K562 (cell line): ENCODE data around the gene PAX8. TPM values are rescaled to one million over a fixed set of nuclear protein-coding genes. Genes with fewer than 3 reads are reported as not detected.

Experiments
- ATAC-seq: fragments of 200-7000 bp; cut with Tn5 transposase; 3 replicates; pipeline ENCODE4 v1.9.1; 2020; ENCODE audit warnings: moderate library complexity
- BruUV-seq: library from RNA; stranded (reverse); fragments of 400-500 nt; replicated peaks from 2 replicates; lab custom pipeline; 2021; lab: Mats Ljungman, UMichigan
- CTCF ChIA-PET: fragments of 300-600 bp; formaldehyde crosslinking; extraction: SDS; loops from one replicate; lab custom pipeline; 2021; ENCODE audit warnings: low intra/inter-chr PET ratio; lab: Yijun Ruan, JAX
- POLR2A ChIA-PET: fragments of 300-600, 350-650 bp; sonication (Branson Sonifier 250); formaldehyde crosslinking; extraction: SDS; loops from one replicate; lab custom pipeline; 2021; ENCODE audit warnings: antibody characterized with exemption, inconsistent platforms; lab: Yijun Ruan, JAX
- DNase-seq, 4 experiments: peaks; one replicate each; pipeline versions ENCODE4 v3.0.0 to v3.0.0-alpha.2; 2011 to 2018; ENCODE audit warnings: low spot score in 3 of 4, mixed read lengths in 3 of 4; ENCODE audit errors: extremely low read depth in 1 of 4
- FAIRE-seq: peaks from 2 replicates; lab custom pipeline; 2011; peaks lifted over from hg19 to GRCh38; lab: Jason Lieb, UNC
- H2AFZ ChIP-seq: 2 replicates; pipeline ENCODE4 v1.6.0; 2011; ENCODE audit warnings: low read depth, low read length, control low read depth, inconsistent platforms
- H3K27ac ChIP-seq: fragments of 200-600 bp; 3 replicates; pipeline ENCODE4 v1.8.0; 2011; ENCODE audit warnings: low read depth, mild to moderate bottlenecking, control low read depth, inconsistent platforms, low read length, moderate library complexity, mixed read lengths; ENCODE audit errors: extremely low read depth
- H3K27me3 ChIP-seq, 2 experiments: fragments of 300-600 bp in 1 of 2; 2 replicates in 1 of 2; 3 replicates in 1 of 2; pipeline versions ENCODE4 v1.6.0 to v1.8.0; 2011; ENCODE audit warnings: inconsistent platforms in 2 of 2, low read length in 2 of 2, mild to moderate bottlenecking in 1 of 2, mixed read lengths in 1 of 2, moderate library complexity in 1 of 2; ENCODE audit not compliant: control insufficient read depth in 2 of 2, insufficient read depth in 2 of 2
- H3K36me3 ChIP-seq: fragments of 300-600 bp; 3 replicates; pipeline ENCODE4 v1.8.0; 2011; ENCODE audit warnings: mild to moderate bottlenecking, low read length, inconsistent platforms; ENCODE audit not compliant: control insufficient read depth, insufficient read depth
- H3K4me1 ChIP-seq, 2 experiments: fragments of 200-600 bp in 1 of 2; replicated peaks in 1 of 2; 2 replicates in 1 of 2; 3 replicates in 1 of 2; pipeline versions ENCODE4 v1.5.1 to v1.8.0; 2011; ENCODE audit warnings: inconsistent platforms in 2 of 2, low read length in 2 of 2, mild to moderate bottlenecking in 1 of 2, mixed read lengths in 1 of 2, moderate library complexity in 1 of 2; ENCODE audit not compliant: control insufficient read depth in 2 of 2, insufficient read depth in 2 of 2
- H3K4me2 ChIP-seq: 2 replicates; pipeline ENCODE4 v1.6.1; 2011; ENCODE audit warnings: low read length, control low read depth, inconsistent platforms, mixed read lengths; ENCODE audit not compliant: insufficient read depth
- H3K4me3 ChIP-seq: fragments of 200-600 bp; sonication (generic), shearing (Covaris generic); 2 replicates; pipeline ENCODE4 v1.5.1; 2016; ENCODE audit warnings: control low read depth, inconsistent platforms
- H3K79me2 ChIP-seq: fragments of 200-600 bp; 3 replicates; pipeline ENCODE4 v1.8.0; 2011; ENCODE audit warnings: low read length, inconsistent platforms; ENCODE audit not compliant: control insufficient read depth, insufficient read depth
- H3K9ac ChIP-seq, 2 experiments: 2 replicates each; pipeline versions ENCODE4 v1.6.0 to v1.6.1; 2011; ENCODE audit warnings: low read depth in 2 of 2, low read length in 2 of 2, control low read depth in 1 of 2, inconsistent platforms in 1 of 2, mild to moderate bottlenecking in 1 of 2, mixed read lengths in 1 of 2; ENCODE audit not compliant: insufficient read depth in 1 of 2
- H3K9me1 ChIP-seq: one replicate; pipeline ENCODE4 v1.6.0; 2011; ENCODE audit warnings: inconsistent platforms, mild to moderate bottlenecking, low read length, moderate library complexity; ENCODE audit not compliant: control insufficient read depth, insufficient read depth
- H3K9me3 ChIP-seq: replicated peaks from 2 replicates; pipeline ENCODE4 v1.5.1; 2011; ENCODE audit warnings: low read depth, low read length, inconsistent platforms; ENCODE audit not compliant: control insufficient read depth, insufficient read depth
- H4K20me1 ChIP-seq: replicated peaks from 2 replicates; pipeline ENCODE4 v1.6.1; 2011; ENCODE audit warnings: low read length, inconsistent platforms, mixed read lengths; ENCODE audit not compliant: control insufficient read depth, insufficient read depth
- E2F4 ChIP-seq: sonication (generic); formaldehyde crosslinking; IDR thresholded peaks from 2 replicates; pipeline ENCODE4 v1.8.0; 2022; ENCODE audit warnings: mild to moderate bottlenecking, low read depth, missing genetic modification reagents
- FOXM1 ChIP-seq, 2 experiments: fragments of 450-650 bp in 1 of 2; sonication (generic) in 1 of 2; formaldehyde crosslinking in 1 of 2; IDR thresholded peaks; 2 replicates each; pipeline versions ENCODE4 v1.6.1 to v1.9.0; 2017 to 2022; ENCODE audit warnings: low read depth in 2 of 2, mild to moderate bottlenecking in 2 of 2, missing genetic modification reagents in 1 of 2, moderate library complexity in 1 of 2
- HDAC8 ChIP-seq: fragments of 450-650 bp; IDR thresholded peaks from 2 replicates; pipeline ENCODE4 v1.6.1; 2016; ENCODE audit warnings: mild to moderate bottlenecking, missing genetic modification characterization, moderate library complexity, missing compliant biosample characterization
- KLF13 ChIP-seq: fragments of 450-650 bp; IDR thresholded peaks from 2 replicates; pipeline ENCODE4 v1.6.1; 2016; ENCODE audit warnings: missing genetic modification characterization, low read depth, mild to moderate bottlenecking, missing compliant biosample characterization, moderate library complexity, borderline replicate concordance
- RBM22 ChIP-seq: fragments of 200-400 bp; formaldehyde crosslinking; IDR thresholded peaks from 2 replicates; pipeline ENCODE4 v1.6.1; 2018; ENCODE audit warnings: low read length, low read depth; ENCODE audit not compliant: poor library complexity, severe bottlenecking
- SRSF9 ChIP-seq: fragments of 200-400 bp; formaldehyde crosslinking; IDR thresholded peaks from 2 replicates; pipeline ENCODE4 v1.6.1; 2017; ENCODE audit warnings: low read depth, low read length, borderline replicate concordance
- TCFL5 ChIP-seq: fragments of 250-450 bp; sonication (Bioruptor Pico); conservative IDR thresholded peaks from 2 replicates; pipeline ENCODE4 v1.6.1; 2021; ENCODE audit warnings: mild to moderate bottlenecking, moderate library complexity, matching md5 sums
- THRB ChIP-seq: fragments of 450-650 bp; formaldehyde crosslinking; conservative IDR thresholded peaks from 2 replicates; pipeline ENCODE4 v1.4.0; 2022; ENCODE audit warnings: mild to moderate bottlenecking, missing genetic modification characterization
- ZBTB1 ChIP-seq: sonication (generic); formaldehyde crosslinking; IDR thresholded peaks from 2 replicates; pipeline ENCODE4 v1.8.1; 2023; ENCODE audit warnings: missing genetic modification reagents, low read depth, mild to moderate bottlenecking, borderline replicate concordance
- ZNF24 ChIP-seq: fragments of 450-650 bp; IDR thresholded peaks from 2 replicates; pipeline ENCODE4 v1.6.1; 2016
- ZNF639 ChIP-seq, 2 experiments: fragments of 200-800 bp in 1 of 2; sonication (Bioruptor generic) in 1 of 2; sonication (generic) in 1 of 2; formaldehyde crosslinking in 1 of 2; IDR thresholded peaks in 1 of 2; conservative IDR thresholded peaks in 1 of 2; 2 replicates each; pipeline versions ENCODE4 v1.5.0 to v1.6.1; 2016 to 2020; ENCODE audit warnings: missing compliant biosample characterization in 1 of 2, missing genetic modification characterization in 1 of 2, missing genetic modification reagents in 1 of 2
- WGBS: fragments of 100-300 bp; shearing (Covaris generic); methylation state at CpG from one replicate; pipeline ENCODE4 v1.1.6; 2016; ENCODE audit warnings: low coverage, mixed read lengths; ENCODE audit not compliant: insufficient coverage; ENCODE audit errors: missing lambda C conversion rate; 5-methylcytosine and 5-hydroxymethylcytosine counted together
- in situ Hi-C: fragments of 300-500 bp; cut with MboI; formaldehyde crosslinking; loops from 4 replicates; pipeline ENCODE4 v1.15.0; 2018; ENCODE audit warnings: inconsistent platforms, mixed read lengths
- intact Hi-C: fragments of 100-400 bp; cut with micrococcal nuclease; formaldehyde crosslinking; loops from 2 replicates; pipeline ENCODE4 v1.14.2; 2022
- polyA plus RNA-seq, 8 experiments: library from polyadenylated mRNA; depleted of rRNA in 4 of 8; stranded (reverse) in 5 of 8; unstranded in 3 of 8; fragments of >200 nt; fragmentation: Nextera tagmentation in 2 of 8; fragmentation: Illumina TruSeq in 1 of 8; extraction: Ambion mirVana in 2 of 8; extraction: Trizol in 1 of 8; gene quantifications; 2 replicates each; pipeline versions ENCODE4 v1.2.1 to v1.2.3, GENCODE V29; 2011 to 2014; ENCODE audit warnings: inconsistent platforms in 1 of 8, missing spikeins in 1 of 8
- total RNA-seq, 7 experiments: library from RNA; depleted of rRNA in 6 of 7; stranded (reverse); fragments of >200 nt in 6 of 7; fragmentation: Illumina TruSeq in 2 of 7; extraction: Trizol in 2 of 7; gene quantifications; 2 replicates each; pipeline versions ENCODE4 v1.2.1 to v1.2.3, GENCODE V29; 2011 to 2021; ENCODE audit warnings: low replicate concordance in 1 of 7

Gene PAX8
- total and polyA plus RNA-seq, 9 of the 15 experiments (the other 6 are each of a cell fraction or from before 2014, with no cell fraction given), result 0.13 to 2.1 (median 0.51) TPM

GRCh38 chr2:113258471-113259147, 20.1 kb downstream of the PAX8 start:
- DNase-seq (no peak), FAIRE-seq (no peak), ATAC-seq (no peak)
- Histone ChIP-seq H3K4me3 (no peak overlapping the region), H3K27ac (no peak overlapping the region), H3K9me3 (no peaks in the 10 kb centered on the region), H4K20me1 (no peaks in the 10 kb centered on the region; the same call in 1 of the 2 replicates), H3K79me2 (no peaks in the 10 kb centered on the region), H3K36me3 (peaks cover 5% of the 10 kb centered on the region; the same call in 1 of the 3 replicates), H2AFZ (no peak overlapping the region), H3K4me1 (no peaks in the 10 kb centered on the region; a peak in 1 of 5 replicates), H3K9me1 (no peaks in the 10 kb centered on the region), H3K9ac (no peak overlapping the region), H3K27me3 (no peaks in the 10 kb centered on the region)
- no TSS peak for BruUV-seq
- ChIA-PET POLR2A (no interaction called here), CTCF (no interaction called here)
- 61% methylated on average over 6 of the region's 6 CpGs for WGBS
- in situ Hi-C loops, result no loop called here
- intact Hi-C loops, result no loop called here
- TF ChIP-seq ZBTB1 (no peak), SRSF9 (no peak), FOXM1 (IDR thresholded peaks at IDR 0.05; ENCODE audit: low read depth) (no peak), FOXM1 (CRISPR knock-in tag; IDR thresholded peaks at IDR 0.05; ENCODE audit: low read depth) (no peak), HDAC8 (tag) (no peak), E2F4 (CRISPR knock-in tag) (no peak), ZNF24 (no peak), RBM22 (no peak), THRB (CRISPR knock-in tag) (no peak), ZNF639 (CRISPR knock-in tag; conservative IDR thresholded peaks at IDR 0.05 in 1 of 2, IDR thresholded peaks at IDR 0.05 in 1 of 2) (no peak), KLF13 (no peak), TCFL5 (CRISPR knock-in tag) (no peak)
- TF ChIP-seq, all 486 proteins: peak for 0
- no peak overlapping the region for H3K4me2 ChIP-seq
